Parathyroid adenoma (tissue), 2 donors: ENCODE measurements around the gene PACSIN1.

ENCODE experiments used
- H2AFZ ChIP-seq: fragments of 300-600 bp; sonication (generic); one replicate; pipeline ENCODE4 v1.7.0; 2017; ENCODE audit warnings: antibody characterized with exemption, mild to moderate bottlenecking
- H3K27ac ChIP-seq: fragments of 300-600 bp; sonication (generic); one replicate; pipeline ENCODE4 v1.7.0; 2017
- H3K27me3 ChIP-seq: fragments of 300-600 bp; sonication (generic); one replicate; pipeline ENCODE4 v1.7.0; 2017; ENCODE audit warnings: low read length; ENCODE audit not compliant: control insufficient read depth, insufficient read depth
- H3K36me3 ChIP-seq: fragments of 300-600 bp; sonication (generic); one replicate; pipeline ENCODE4 v1.7.0; 2017; ENCODE audit warnings: low read length; ENCODE audit not compliant: control insufficient read depth, insufficient read depth
- H3K4me1 ChIP-seq: fragments of 300-600 bp; sonication (generic); one replicate; pipeline ENCODE4 v1.7.0; 2017; ENCODE audit warnings: control low read depth
- H3K4me2 ChIP-seq: fragments of 300-600 bp; sonication (generic); one replicate; pipeline ENCODE4 v1.7.0; 2017; ENCODE audit warnings: low read length
- H3K4me3 ChIP-seq: fragments of 300-600 bp; sonication (generic); one replicate; pipeline ENCODE4 v1.7.0; 2017; ENCODE audit warnings: low read depth, low read length
- H3K79me2 ChIP-seq: fragments of 300-600 bp; sonication (generic); one replicate; pipeline ENCODE4 v1.7.0; 2017; ENCODE audit warnings: control low read depth
- H3K9ac ChIP-seq: fragments of 300-600 bp; sonication (generic); one replicate; pipeline ENCODE4 v1.7.0; 2017; ENCODE audit warnings: mild to moderate bottlenecking
- H3K9me3 ChIP-seq: fragments of 300-600 bp; sonication (generic); one replicate; pipeline ENCODE4 v1.7.0; 2017; ENCODE audit warnings: low read length; ENCODE audit not compliant: control insufficient read depth
- CTCF ChIP-seq: fragments of 300-600 bp; sonication (generic); IDR thresholded peaks from one replicate; pipeline ENCODE4 v1.7.0; 2017; ENCODE audit warnings: antibody characterized with exemption, mild to moderate bottlenecking
- donor health status: primary hyperparathyroidism.

PACSIN1 gene

GRCh38 chr6:34497411-34497810 is 31.5 kb downstream of the PACSIN1 start:
- H3K36me3 ChIP-seq = no peaks in the 10 kb centered on the region
- no peak overlapping the region for H3K27ac ChIP-seq
- H3K27me3 ChIP-seq = no peaks in the 10 kb centered on the region
- no peaks in the 10 kb centered on the region for H3K79me2 ChIP-seq
- H3K4me1 ChIP-seq = no peaks in the 10 kb centered on the region
- H3K4me2 ChIP-seq = no peak overlapping the region
- no peak overlapping the region for H3K4me3 ChIP-seq
- TF ChIP-seq CTCF = no peak
- no peaks in the 10 kb centered on the region for H3K9me3 ChIP-seq
- no peak overlapping the region for H3K9ac ChIP-seq
- H2AFZ ChIP-seq = no peak overlapping the region

- H3K4me1 ChIP-seq = no peaks in the 10 kb centered on the region
- H3K4me3 ChIP-seq = no peak overlapping the region
- H3K79me2 ChIP-seq = no peaks in the 10 kb centered on the region
- no peak overlapping the region for H2AFZ ChIP-seq
- TF ChIP-seq CTCF = no peak
- H3K27ac ChIP-seq = no peak overlapping the region
- H3K4me2 ChIP-seq = no peak overlapping the region
- H3K27me3 ChIP-seq = no peaks in the 10 kb centered on the region
- H3K9ac ChIP-seq = no peak overlapping the region
- no peaks in the 10 kb centered on the region for H3K36me3 ChIP-seq
- H3K9me3 ChIP-seq = no peaks in the 10 kb centered on the region
Observed at GRCh38 chr6:34506718-34507117, 40.8 kb downstream of the PACSIN1 start.

- Histone ChIP-seq H3K27me3 (no peaks in the 10 kb centered on the region), H3K27ac (no peak overlapping the region), H3K36me3 (no peaks in the 10 kb centered on the region), H3K79me2 (no peaks in the 10 kb centered on the region), H3K9me3 (no peaks in the 10 kb centered on the region), H2AFZ (no peak overlapping the region), H3K4me1 (no peaks in the 10 kb centered on the region), H3K4me2 (no peak overlapping the region), H3K9ac (no peak overlapping the region), H3K4me3 (no peak overlapping the region)
- TF ChIP-seq CTCF = no peak
Observed at GRCh38 chr6:34508425-34508824, 42.5 kb downstream of the PACSIN1 start.

- no peak for TF ChIP-seq CTCF
Observed at GRCh38 chr6:34509782-34510181, 43.9 kb downstream of the PACSIN1 start.

GRCh38 chr6:34510299-34510698 is 44.4 kb downstream of the PACSIN1 start:
- Histone ChIP-seq H3K79me2 (no peaks in the 10 kb centered on the region), H3K4me3 (no peak overlapping the region), H2AFZ (no peak overlapping the region), H3K4me1 (no peaks in the 10 kb centered on the region), H3K27me3 (no peaks in the 10 kb centered on the region), H3K4me2 (no peak overlapping the region), H3K36me3 (no peaks in the 10 kb centered on the region), H3K27ac (no peak overlapping the region), H3K9me3 (no peaks in the 10 kb centered on the region), H3K9ac (no peak overlapping the region)
- TF ChIP-seq CTCF = no peak

More at GRCh38 chr6:34509782-34510181, 43.9 kb downstream of the PACSIN1 start:
- no peak overlapping the region for H3K4me3 ChIP-seq
- no peaks in the 10 kb centered on the region for H3K27me3 ChIP-seq
- no peaks in the 10 kb centered on the region for H3K36me3 ChIP-seq
- no peaks in the 10 kb centered on the region for H3K9me3 ChIP-seq
- no peak overlapping the region for H3K9ac ChIP-seq
- no peaks in the 10 kb centered on the region for H3K4me1 ChIP-seq
- no peak overlapping the region for H3K4me2 ChIP-seq
- no peak overlapping the region for H2AFZ ChIP-seq
- no peaks in the 10 kb centered on the region for H3K79me2 ChIP-seq
- no peak overlapping the region for H3K27ac ChIP-seq
